Measurements from ENCODE around the gene RAD51B. TPM values are rescaled to one million over a fixed set of nuclear protein-coding genes. Genes with fewer than 3 reads are reported as not detected.

Gene RAD51B
- total RNA-seq, 1 experiment from 2014 or later, result 16.7 TPM

GRCh38 chr14:68727315-68728047 is 907.9 kb downstream of the RAD51B start:
- no peaks in the 10 kb centered on the region for H3K27me3 ChIP-seq (ENCODE audit: insufficient read depth, low read length)
- Mint-ChIP-seq H3K4me1 (peaks cover 28 to 32% of the 10 kb centered on the region in 2 experiments), H3K9me3 (no peaks in the 10 kb centered on the region), H3K27ac (no peak overlapping the region), H3K36me3 (ENCODE audit: insufficient read depth in 1 of 3, low read depth in 3 of 3) (no peaks in the 10 kb centered on the region), H3K27me3 (ENCODE audit: low read depth) (no peaks in the 10 kb centered on the region; the same call in none of the 2 replicates), H3K4me3 (no peak overlapping the region)
- H4K8ac ChIP-seq (replicated peaks; ENCODE audit: insufficient read length, low read depth, low read length), result no peak overlapping the region
- no peak overlapping the region for H3K9ac ChIP-seq (ENCODE audit: extremely low read depth, insufficient read length, low read length)
- H3K9me3 ChIP-seq (ENCODE audit: control insufficient read depth, low read depth, low read length), result no peaks in the 10 kb centered on the region
- no peak overlapping the region for H3K4me2 ChIP-seq (ENCODE audit: insufficient read depth, insufficient read length, low read length)
- no peak for DNase-seq
- H3K23ac ChIP-seq (ENCODE audit: insufficient read length, low read depth, low read length), result no peak overlapping the region
- no peaks in the 10 kb centered on the region for H3K79me2 ChIP-seq (ENCODE audit: insufficient read depth, low read length)
- H4K20me1 ChIP-seq (ENCODE audit: control insufficient read depth, insufficient read depth, insufficient read length), result no peaks in the 10 kb centered on the region
- no CpG with 5 or more reads among the region's 5 CpGs for WGBS (ENCODE audit: extremely low coverage, insufficient read length, low lambda C conversion rate)
- H3K79me1 ChIP-seq (ENCODE audit: insufficient read depth, low read depth, low read length, poor library complexity, severe bottlenecking), result no peaks in the 10 kb centered on the region
- H2BK12ac ChIP-seq (ENCODE audit: insufficient read length, low read depth, low read length), result no peak overlapping the region
- TF ChIP-seq CTCF (conservative IDR thresholded peaks at IDR 0.05), result no peak
- H3K4me1 ChIP-seq (ENCODE audit: insufficient read depth, low read length), result peaks cover 3% of the 10 kb centered on the region; the same call in 1 of the 2 replicates
- no peak overlapping the region for H2AFZ ChIP-seq (ENCODE audit: low read length)
- no peak overlapping the region for H2BK120ac ChIP-seq (ENCODE audit: low read depth, low read length, poor library complexity, severe bottlenecking)
- H3K14ac ChIP-seq (ENCODE audit: insufficient read depth, low read length), result no peak overlapping the region
- no peak overlapping the region for H2BK15ac ChIP-seq (ENCODE audit: low read depth, low read length)
- no peak overlapping the region for H2BK5ac ChIP-seq (ENCODE audit: insufficient read length, low read length)
- no peak overlapping the region for H3K56ac ChIP-seq (ENCODE audit: insufficient read length, low read depth, low read length)
- H3K18ac ChIP-seq (ENCODE audit: insufficient read length, low read depth, low read length), result no peak overlapping the region
- no peak overlapping the region for H3T11ph ChIP-seq (ENCODE audit: low read length)
- H3K23me2 ChIP-seq (ENCODE audit: insufficient read length, low read depth, low read length, poor library complexity, severe bottlenecking), result no peaks in the 10 kb centered on the region
- H3K27ac ChIP-seq (ENCODE audit: insufficient read length, low read depth, low read length), result no peak overlapping the region
- no peak overlapping the region for H2BK20ac ChIP-seq (ENCODE audit: low read depth, low read length, poor library complexity, severe bottlenecking)
- no peak overlapping the region for H2AK5ac ChIP-seq (ENCODE audit: insufficient read length, low read length)
- no peak overlapping the region for H4K91ac ChIP-seq (ENCODE audit: insufficient read length, low read depth, low read length)
- no peak overlapping the region for H3K4ac ChIP-seq (ENCODE audit: low read depth, low read length)
- no peak overlapping the region for H4K5ac ChIP-seq (ENCODE audit: insufficient read length, low read depth, low read length)
